GM13977 (cell line): ENCODE data around the gene ZNF493.

Source experiments
- DNase-seq: peaks from one replicate; pipeline ENCODE4 v3.0.0; 2012; ENCODE audit warnings: low spot score
- in situ Hi-C: fragments of 300-500 bp; cut with MboI; formaldehyde crosslinking; loops from one replicate; pipeline ENCODE4 v1.12.0; 2022; ENCODE audit warnings: low sequenced_read_pairs, low pct_unique_long_range_greater_than_20kb, mixed read lengths, inconsistent platforms; ENCODE audit not compliant: unreplicated experiment
- TF ChIP-seq, protein P1 (sequence below): IDR thresholded peaks from 2 replicates; pipeline ENCODE4 v1.5.1; 2012; ENCODE audit warnings: mild to moderate bottlenecking, control low read depth; ENCODE audit not compliant: insufficient read depth; ENCODE audit errors: extremely low read depth, missing control alignments

ZNF493 gene

GRCh38 chr19:21432590-21432989 is 35.7 kb downstream of the ZNF493 start:
- DNase-seq = no peak
- in situ Hi-C loops = no loop called here
- TF ChIP-seq, protein P1, sequence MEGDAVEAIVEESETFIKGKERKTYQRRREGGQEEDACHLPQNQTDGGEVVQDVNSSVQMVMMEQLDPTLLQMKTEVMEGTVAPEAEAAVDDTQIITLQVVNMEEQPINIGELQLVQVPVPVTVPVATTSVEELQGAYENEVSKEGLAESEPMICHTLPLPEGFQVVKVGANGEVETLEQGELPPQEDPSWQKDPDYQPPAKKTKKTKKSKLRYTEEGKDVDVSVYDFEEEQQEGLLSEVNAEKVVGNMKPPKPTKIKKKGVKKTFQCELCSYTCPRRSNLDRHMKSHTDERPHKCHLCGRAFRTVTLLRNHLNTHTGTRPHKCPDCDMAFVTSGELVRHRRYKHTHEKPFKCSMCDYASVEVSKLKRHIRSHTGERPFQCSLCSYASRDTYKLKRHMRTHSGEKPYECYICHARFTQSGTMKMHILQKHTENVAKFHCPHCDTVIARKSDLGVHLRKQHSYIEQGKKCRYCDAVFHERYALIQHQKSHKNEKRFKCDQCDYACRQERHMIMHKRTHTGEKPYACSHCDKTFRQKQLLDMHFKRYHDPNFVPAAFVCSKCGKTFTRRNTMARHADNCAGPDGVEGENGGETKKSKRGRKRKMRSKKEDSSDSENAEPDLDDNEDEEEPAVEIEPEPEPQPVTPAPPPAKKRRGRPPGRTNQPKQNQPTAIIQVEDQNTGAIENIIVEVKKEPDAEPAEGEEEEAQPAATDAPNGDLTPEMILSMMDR = no peak

GRCh38 chr19:21434516-21434915 is 37.6 kb downstream of the ZNF493 start:
- TF ChIP-seq, protein P1 = no peak
- no peak for DNase-seq
- in situ Hi-C loops = no loop called here

- in situ Hi-C loops = no loop called here
- DNase-seq = no peak
Measured at GRCh38 chr19:21434967-21435544, 38.1 kb downstream of the ZNF493 start.

GRCh38 chr19:21439201-21439751 is 42.3 kb downstream of the ZNF493 start:
- in situ Hi-C loops = no loop called here
- DNase-seq = no peak
- TF ChIP-seq, protein P1 = no peak

More at GRCh38 chr19:21434967-21435544, 38.1 kb downstream of the ZNF493 start:
- TF ChIP-seq, protein P1 = no peak

GRCh38 chr19:21440321-21440720 is 43.4 kb downstream of the ZNF493 start:
- in situ Hi-C loops = no loop called here
- TF ChIP-seq, protein P1 = no peak
- DNase-seq = no peak

DNA sequence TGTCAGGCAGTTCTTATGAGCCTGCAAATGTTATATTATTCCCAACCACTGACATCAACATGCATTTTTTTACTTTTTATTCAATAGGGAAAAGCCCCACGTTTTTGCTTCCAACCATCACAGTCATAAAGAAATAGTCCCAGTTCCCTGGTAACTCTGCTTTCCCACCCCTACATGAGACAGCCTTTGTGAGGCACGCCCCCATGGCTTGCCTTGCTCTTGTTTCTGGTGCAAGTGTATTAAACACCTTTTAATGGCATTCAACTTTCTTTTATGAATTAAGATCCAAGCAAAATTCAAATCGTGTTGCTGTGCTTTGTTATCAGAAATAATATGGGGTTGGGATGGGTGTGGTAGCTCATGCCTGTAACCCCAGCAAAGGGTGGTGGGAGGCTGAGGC is 54.3 kb downstream of the ZNF493 start:
- TF ChIP-seq, protein P1 = no peak
- in situ Hi-C loops = no loop called here
- no peak for DNase-seq
